GM12892 (cell line): ENCODE results near the gene NFIX.

ENCODE experiments used
- POLR2A ChIP-seq: IDR thresholded peaks from 2 replicates; pipeline ENCODE4 v1.6.1; 2011; ENCODE audit warnings: low read depth, low read length, control low read depth
- POLR2AphosphoS5 ChIP-seq: IDR thresholded peaks from 2 replicates; pipeline ENCODE4 v1.6.1; 2011; ENCODE audit warnings: low read depth, low read length, control low read depth

- TF ChIP-seq POLR2A (no peak), POLR2AphosphoS5 (no peak)
Measured at GRCh38 chr19:13076320-13076719, 81.0 kb downstream of the NFIX start.
